Measurements from ENCODE around the gene FBLN5.

DNA sequence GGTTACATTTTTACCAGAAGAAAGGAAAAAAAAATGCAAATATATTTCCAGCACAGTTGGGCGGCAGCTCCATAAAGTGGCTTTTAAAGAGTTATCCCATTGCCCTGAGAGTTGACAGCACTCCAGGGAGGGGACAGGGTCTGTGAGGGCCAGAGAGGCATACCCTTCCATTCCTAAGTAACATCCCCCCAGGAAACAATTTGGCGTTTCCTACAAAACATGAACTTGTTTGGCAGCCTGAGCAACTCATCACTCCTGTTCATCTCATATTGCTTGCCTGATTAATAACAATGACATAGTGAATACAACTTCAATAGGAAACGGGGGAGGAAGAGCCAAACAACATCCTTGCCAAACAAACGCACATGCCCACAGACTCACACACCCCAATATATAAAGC lies 103.5 kb downstream of the FBLN5 start:
- TF ChIP-seq, protein P1, sequence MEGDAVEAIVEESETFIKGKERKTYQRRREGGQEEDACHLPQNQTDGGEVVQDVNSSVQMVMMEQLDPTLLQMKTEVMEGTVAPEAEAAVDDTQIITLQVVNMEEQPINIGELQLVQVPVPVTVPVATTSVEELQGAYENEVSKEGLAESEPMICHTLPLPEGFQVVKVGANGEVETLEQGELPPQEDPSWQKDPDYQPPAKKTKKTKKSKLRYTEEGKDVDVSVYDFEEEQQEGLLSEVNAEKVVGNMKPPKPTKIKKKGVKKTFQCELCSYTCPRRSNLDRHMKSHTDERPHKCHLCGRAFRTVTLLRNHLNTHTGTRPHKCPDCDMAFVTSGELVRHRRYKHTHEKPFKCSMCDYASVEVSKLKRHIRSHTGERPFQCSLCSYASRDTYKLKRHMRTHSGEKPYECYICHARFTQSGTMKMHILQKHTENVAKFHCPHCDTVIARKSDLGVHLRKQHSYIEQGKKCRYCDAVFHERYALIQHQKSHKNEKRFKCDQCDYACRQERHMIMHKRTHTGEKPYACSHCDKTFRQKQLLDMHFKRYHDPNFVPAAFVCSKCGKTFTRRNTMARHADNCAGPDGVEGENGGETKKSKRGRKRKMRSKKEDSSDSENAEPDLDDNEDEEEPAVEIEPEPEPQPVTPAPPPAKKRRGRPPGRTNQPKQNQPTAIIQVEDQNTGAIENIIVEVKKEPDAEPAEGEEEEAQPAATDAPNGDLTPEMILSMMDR (IDR thresholded peaks at IDR 0.05): no peak
- no peak for TF ChIP-seq POLR2A (IDR thresholded peaks at IDR 0.05)
- TF ChIP-seq EP300 (IDR thresholded peaks at IDR 0.05): no peak
